ENCODE results near the gene FHOD3. TPM values are rescaled to one million over a fixed set of nuclear protein-coding genes. Genes with fewer than 3 reads are reported as not detected.

The FHOD3 gene
- total and polyA plus RNA-seq, 2 of the 13 experiments (the other 11 are each of a cell fraction or from before 2014, with no cell fraction given): 0.07 TPM; not detected in 1

- no peak overlapping the region for H3K27ac ChIP-seq (ENCODE audit: extremely low read length, insufficient read depth, low read length)
- H2AFZ ChIP-seq (ENCODE audit: low read length): no peak overlapping the region
- in situ Hi-C loops (cut with HindIII; ENCODE audit: extremely low pct_ligation_motif_present, low pct_unique_long_range_greater_than_20kb) (loop anchor here (10.0 kb wide), 2 partner anchors 284 to 484 kb away; partner anchors contain the start of gene FHOD3), intact Hi-C loops (cut with micrococcal nuclease; ENCODE audit: unreplicated experiment) (no loop called here)
- no peaks in the 10 kb centered on the region for H3K4me1 ChIP-seq (ENCODE audit: insufficient read depth, low read length)
- no peaks in the 10 kb centered on the region for H4K20me1 ChIP-seq (ENCODE audit: insufficient read depth, low read length)
- BruUV-seq (replicated peaks): no TSS peak
- CTCF ChIA-PET (ENCODE audit: low intra/inter-chr PET ratio, low total read pairs): no interaction called here
- H3K4me3 ChIP-seq (replicated peaks in 1 of 3; ENCODE audit: insufficient read depth in 1 of 3, low read depth in 2 of 3, low read length in 3 of 3): no peak overlapping the region
- no peaks in the 10 kb centered on the region for H3K36me3 ChIP-seq (replicated peaks in 1 of 2; ENCODE audit: control insufficient read depth in 1 of 2, insufficient read depth in 2 of 2, low read length in 2 of 2)
- no peak overlapping the region for H3K9ac ChIP-seq (ENCODE audit: insufficient read depth, low read depth, low read length)
- no peaks in the 10 kb centered on the region; a peak in 1 of 5 replicates for H3K27me3 ChIP-seq (ENCODE audit: control insufficient read depth in 1 of 2, insufficient read depth in 2 of 2, low read length in 2 of 2)
- H3K79me2 ChIP-seq (ENCODE audit: insufficient read depth, low read length): no peaks in the 10 kb centered on the region
- no peaks in the 10 kb centered on the region for H3K9me3 ChIP-seq (ENCODE audit: low read length)
- 0% methylated on average over 2 of the region's 2 CpGs for WGBS (ENCODE audit: low lambda C conversion rate)
- no peak overlapping the region; the same call in 1 of the 2 replicates for H3K4me2 ChIP-seq (ENCODE audit: low read depth, low read length)
- FAIRE-seq (no peak), DNase-seq (ENCODE audit: low spot score) (no peak), ATAC-seq (no peak)
- POLR2A ChIA-PET: no interaction called here
- TF ChIP-seq CEBPG (CRISPR knock-in tag; IDR thresholded peaks at IDR 0.05) (peak; percentile 15; the same call in 1 of the 2 replicates), ZNF557 (CRISPR knock-in tag; IDR thresholded peaks at IDR 0.05) (no peak), ATF4 (CRISPR knock-in tag; IDR thresholded peaks at IDR 0.05) (peak in 1 of 2 experiments; percentile 86; a peak in 2 of 4 replicates)
These were observed 281.6 kb downstream of the FHOD3 start for GRCh38 chr18:36578871-36579710.

- no peak for FAIRE-seq
- no peak for TF ChIP-seq ZNF83 (CRISPR knock-in tag; IDR thresholded peaks at IDR 0.05; ENCODE audit: borderline replicate concordance)
- TF ChIP-seq ZBTB20 (CRISPR knock-in tag; IDR thresholded peaks at IDR 0.05; ENCODE audit: borderline replicate concordance, low read depth): no peak
- TF ChIP-seq HDAC6 (IDR thresholded peaks at IDR 0.05; ENCODE audit: low read depth, low read length): no peak
- no peak overlapping the region for H3K4me3 ChIP-seq (replicated peaks in 1 of 3; ENCODE audit: insufficient read depth in 1 of 3, low read depth in 2 of 3, low read length in 3 of 3)
- BruUV-seq (replicated peaks): no TSS peak
- no peak overlapping the region for H3K4me2 ChIP-seq (ENCODE audit: low read depth, low read length)
- no peak for DNase-seq (ENCODE audit: low spot score)
- H3K36me3 ChIP-seq (replicated peaks in 1 of 2; ENCODE audit: control insufficient read depth in 1 of 2, insufficient read depth in 2 of 2, low read length in 2 of 2): no peaks in the 10 kb centered on the region
- in situ Hi-C loops (cut with HindIII; ENCODE audit: extremely low pct_ligation_motif_present, low pct_unique_long_range_greater_than_20kb) (no loop called here), intact Hi-C loops (cut with micrococcal nuclease; ENCODE audit: unreplicated experiment) (no loop called here)
- H3K4me1 ChIP-seq (ENCODE audit: insufficient read depth, low read length): no peaks in the 10 kb centered on the region
- H2AFZ ChIP-seq (ENCODE audit: low read length): no peak overlapping the region
- H3K27me3 ChIP-seq (ENCODE audit: control insufficient read depth in 1 of 2, insufficient read depth in 2 of 2, low read length in 2 of 2): no peaks in the 10 kb centered on the region; a peak in 1 of 5 replicates
- H4K20me1 ChIP-seq (ENCODE audit: insufficient read depth, low read length): no peaks in the 10 kb centered on the region
- no peak overlapping the region for H3K9ac ChIP-seq (ENCODE audit: insufficient read depth, low read depth, low read length)
- ATAC-seq: no peak
- H3K9me3 ChIP-seq (ENCODE audit: low read length): no peaks in the 10 kb centered on the region
- no peak overlapping the region for H3K27ac ChIP-seq (ENCODE audit: extremely low read length, insufficient read depth, low read length)
- POLR2A ChIA-PET: no interaction called here
- WGBS (ENCODE audit: low lambda C conversion rate): 25% methylated on average over 2 of the region's 2 CpGs
- H3K79me2 ChIP-seq (ENCODE audit: insufficient read depth, low read length): no peaks in the 10 kb centered on the region
- CTCF ChIA-PET (ENCODE audit: low intra/inter-chr PET ratio, low total read pairs): no interaction called here
These were observed 282.8 kb downstream of the FHOD3 start for GRCh38 chr18:36580266-36580665.

All from HepG2 (cell line).